Glutamatergic neuron (in vitro differentiated cells): ENCODE data around the gene SPATS2L. TPM values are rescaled to one million over a fixed set of nuclear protein-coding genes. Genes with fewer than 3 reads are reported as not detected.

Experiments used
- DNase-seq: peaks from one replicate; pipeline ENCODE4 v3.0.0; 2022
- H3K27ac Mint-ChIP-seq: one replicate; pipeline ENCODE4 v1.8.0; 2020; ENCODE audit warnings: mild to moderate bottlenecking, mixed read lengths, inconsistent platforms; ENCODE audit not compliant: unreplicated experiment
- H3K27me3 Mint-ChIP-seq: one replicate; pipeline ENCODE4 v1.8.0; 2020; ENCODE audit warnings: mild to moderate bottlenecking, moderate library complexity, mixed read lengths, inconsistent platforms; ENCODE audit not compliant: unreplicated experiment
- H3K36me3 Mint-ChIP-seq: one replicate; pipeline ENCODE4 v1.8.0; 2020; ENCODE audit warnings: mild to moderate bottlenecking, mixed read lengths, inconsistent platforms; ENCODE audit not compliant: unreplicated experiment
- H3K4me1 Mint-ChIP-seq: one replicate; pipeline ENCODE4 v1.8.0; 2020; ENCODE audit warnings: mild to moderate bottlenecking, low read depth, mixed read lengths, inconsistent platforms; ENCODE audit not compliant: unreplicated experiment
- H3K4me3 Mint-ChIP-seq: one replicate; pipeline ENCODE4 v1.8.0; 2020; ENCODE audit warnings: mild to moderate bottlenecking, mixed read lengths, inconsistent platforms; ENCODE audit not compliant: unreplicated experiment
- H3K9me3 Mint-ChIP-seq: one replicate; pipeline ENCODE4 v1.8.0; 2020; ENCODE audit warnings: mild to moderate bottlenecking, moderate library complexity, mixed read lengths, inconsistent platforms; ENCODE audit not compliant: unreplicated experiment
- CTCF ChIP-seq: fragments of 200-600 bp; sonication (generic); IDR thresholded peaks from one replicate; pipeline ENCODE4 v1.5.0; 2021; ENCODE audit not compliant: partially characterized antibody, unreplicated experiment
- total RNA-seq: library from RNA; stranded (reverse); fragmentation: NEBNext Ultra II Directional; extraction: Animal tissue kit (Norgen Biotek cat#: 25700); gene quantifications from one replicate; pipeline ENCODE4 v1.2.1, GENCODE V29; 2021; ENCODE audit not compliant: unreplicated experiment

The SPATS2L gene
- total RNA-seq, 1 donor from 2014 or later, result 45.5 TPM

GRCh38 chr2:200453142-200453852 lies 146.8 kb downstream of the SPATS2L start:
- peaks cover 2% of the 10 kb centered on the region for H3K27me3 Mint-ChIP-seq
- no peak overlapping the region for H3K4me3 Mint-ChIP-seq

GRCh38 chr2:200453853-200454534 lies 147.5 kb downstream of the SPATS2L start:
- Mint-ChIP-seq H3K4me3 (no peak overlapping the region), H3K27ac (no peak overlapping the region), H3K27me3 (peaks cover 2% of the 10 kb centered on the region), H3K9me3 (no peaks in the 10 kb centered on the region), H3K36me3 (peaks cover 4% of the 10 kb centered on the region), H3K4me1 (peaks cover 2% of the 10 kb centered on the region)
- TF ChIP-seq CTCF, result no peak
- no peak for DNase-seq

More at GRCh38 chr2:200453142-200453852, 146.8 kb downstream of the SPATS2L start:
- no peak for TF ChIP-seq CTCF
- no peak for DNase-seq
- H3K36me3 Mint-ChIP-seq, result peaks cover 4% of the 10 kb centered on the region
- H3K4me1 Mint-ChIP-seq, result no peaks in the 10 kb centered on the region
- no peak overlapping the region for H3K27ac Mint-ChIP-seq
- H3K9me3 Mint-ChIP-seq, result no peaks in the 10 kb centered on the region

- Mint-ChIP-seq H3K4me1 (peaks cover 4% of the 10 kb centered on the region), H3K27me3 (peaks cover 2% of the 10 kb centered on the region), H3K9me3 (no peaks in the 10 kb centered on the region), H3K27ac (no peak overlapping the region), H3K36me3 (peaks cover 4% of the 10 kb centered on the region), H3K4me3 (no peak overlapping the region)
- TF ChIP-seq CTCF, result no peak
- no peak for DNase-seq
These were observed 148.7 kb downstream of the SPATS2L start for GRCh38 chr2:200454927-200455801.

- Mint-ChIP-seq H3K36me3 (peaks cover 4% of the 10 kb centered on the region), H3K27me3 (peaks cover 2% of the 10 kb centered on the region), H3K9me3 (no peaks in the 10 kb centered on the region), H3K4me1 (peaks cover 4% of the 10 kb centered on the region), H3K27ac (no peak overlapping the region), H3K4me3 (no peak overlapping the region)
- no peak for TF ChIP-seq CTCF
- no peak for DNase-seq
These were observed 149.5 kb downstream of the SPATS2L start for GRCh38 chr2:200455958-200456421.
